Stomach (tissue), 4 donors: ENCODE measurements around the gene SELENOK.

Experiments
- EP300 ChIP-seq: sonication (generic); formaldehyde crosslinking; IDR thresholded peaks from one replicate; pipeline ENCODE4 v1.6.1; 2017; ENCODE audit warnings: antibody characterized with exemption
- POLR2A ChIP-seq, 4 donors: fragments of 450-650 bp; IDR thresholded peaks; one replicate each; pipeline ENCODE4 v1.6.1; 2016; ENCODE audit warnings: antibody characterized with exemption in 4 of 4, control low read depth in 2 of 4, mild to moderate bottlenecking in 1 of 4, moderate library complexity in 1 of 4
- POLR2AphosphoS5 ChIP-seq, 3 donors: sonication (generic); formaldehyde crosslinking; IDR thresholded peaks; one replicate each; pipeline ENCODE4 v1.6.1; 2016; ENCODE audit warnings: antibody characterized with exemption in 3 of 3
- TF ChIP-seq, protein P1 (sequence below), 7 experiments: fragments of 450-650 bp in 4 of 7; fragments of 200-600 bp in 3 of 7; sonication (generic) in 3 of 7; IDR thresholded peaks; one replicate each; pipeline ENCODE4 v1.5.1; 2016 to 2019; ENCODE audit warnings: antibody characterized with exemption in 7 of 7, control low read depth in 2 of 7, mild to moderate bottlenecking in 1 of 7

DNA sequence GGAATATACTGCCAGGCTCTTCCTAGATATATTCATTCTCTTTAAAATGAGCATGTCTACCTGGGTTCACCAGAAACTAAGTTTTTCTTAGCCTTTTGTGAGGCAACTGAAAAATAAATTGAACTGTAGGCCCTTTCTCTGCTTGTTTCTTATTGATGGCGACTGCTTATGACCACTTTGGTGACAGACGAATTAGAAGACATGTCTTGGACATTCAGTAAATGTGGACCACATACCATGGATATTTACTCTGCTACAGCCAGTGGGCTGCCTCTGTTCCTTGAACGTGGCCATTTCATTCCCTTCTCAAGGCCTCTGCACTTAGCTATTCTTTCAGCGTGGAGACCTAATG is 603 bp upstream of the SELENOK start:
- TF ChIP-seq, protein P1, sequence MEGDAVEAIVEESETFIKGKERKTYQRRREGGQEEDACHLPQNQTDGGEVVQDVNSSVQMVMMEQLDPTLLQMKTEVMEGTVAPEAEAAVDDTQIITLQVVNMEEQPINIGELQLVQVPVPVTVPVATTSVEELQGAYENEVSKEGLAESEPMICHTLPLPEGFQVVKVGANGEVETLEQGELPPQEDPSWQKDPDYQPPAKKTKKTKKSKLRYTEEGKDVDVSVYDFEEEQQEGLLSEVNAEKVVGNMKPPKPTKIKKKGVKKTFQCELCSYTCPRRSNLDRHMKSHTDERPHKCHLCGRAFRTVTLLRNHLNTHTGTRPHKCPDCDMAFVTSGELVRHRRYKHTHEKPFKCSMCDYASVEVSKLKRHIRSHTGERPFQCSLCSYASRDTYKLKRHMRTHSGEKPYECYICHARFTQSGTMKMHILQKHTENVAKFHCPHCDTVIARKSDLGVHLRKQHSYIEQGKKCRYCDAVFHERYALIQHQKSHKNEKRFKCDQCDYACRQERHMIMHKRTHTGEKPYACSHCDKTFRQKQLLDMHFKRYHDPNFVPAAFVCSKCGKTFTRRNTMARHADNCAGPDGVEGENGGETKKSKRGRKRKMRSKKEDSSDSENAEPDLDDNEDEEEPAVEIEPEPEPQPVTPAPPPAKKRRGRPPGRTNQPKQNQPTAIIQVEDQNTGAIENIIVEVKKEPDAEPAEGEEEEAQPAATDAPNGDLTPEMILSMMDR (IDR thresholded peaks at IDR 0.05) = no peak
- TF ChIP-seq EP300 = no peak
- TF ChIP-seq POLR2AphosphoS5 (IDR thresholded peaks at IDR 0.05) = no peak
- TF ChIP-seq POLR2A (IDR thresholded peaks at IDR 0.05) = no peak
